Activated T-cell treated with anti-CD3 and anti-CD28 coated beads, Interleukin-2, amount 50 U/mL, for 24 hours (primary cell): ENCODE measurements around the gene ESRRA.

Experiments used
- DNase-seq: peaks from one replicate; pipeline ENCODE4 v3.0.0-alpha.2; 2020
- H3K27ac Mint-ChIP-seq: 2 replicates; pipeline ENCODE4 v1.8.0; 2020; ENCODE audit warnings: mild to moderate bottlenecking, mixed read lengths
- H3K27me3 Mint-ChIP-seq: 2 replicates; pipeline ENCODE4 v1.8.0; 2020; ENCODE audit warnings: mixed read lengths
- H3K36me3 Mint-ChIP-seq: 2 replicates; pipeline ENCODE4 v1.8.0; 2020; ENCODE audit warnings: low read depth, mixed read lengths
- H3K4me1 Mint-ChIP-seq: 2 replicates; pipeline ENCODE4 v1.8.0; 2020; ENCODE audit warnings: low read depth, mixed read lengths
- H3K4me3 Mint-ChIP-seq: 2 replicates; pipeline ENCODE4 v1.8.0; 2020; ENCODE audit warnings: mild to moderate bottlenecking, moderate library complexity, mixed read lengths
- H3K9me3 Mint-ChIP-seq: 2 replicates; pipeline ENCODE4 v1.8.0; 2020; ENCODE audit warnings: mixed read lengths

The ESRRA gene

GRCh38 chr11:64267207-64267945 lies 37.9 kb upstream of the ESRRA start:
- no peak overlapping the region for H3K4me3 Mint-ChIP-seq
- peaks cover 48% of the 10 kb centered on the region for H3K36me3 Mint-ChIP-seq
- H3K27ac Mint-ChIP-seq, result peak overlapping the region; percentile 99
- no peak for DNase-seq
- no peaks in the 10 kb centered on the region for H3K9me3 Mint-ChIP-seq
- H3K4me1 Mint-ChIP-seq, result peaks cover 22% of the 10 kb centered on the region
- H3K27me3 Mint-ChIP-seq, result no peaks in the 10 kb centered on the region

GRCh38 chr11:64268025-64268892 lies 37.1 kb upstream of the ESRRA start:
- Mint-ChIP-seq H3K4me3 (peak overlapping the region; percentile 98), H3K4me1 (peaks cover 25% of the 10 kb centered on the region), H3K27me3 (no peaks in the 10 kb centered on the region), H3K9me3 (no peaks in the 10 kb centered on the region), H3K27ac (peak overlapping the region; percentile 99), H3K36me3 (peaks cover 42% of the 10 kb centered on the region)
- no peak for DNase-seq

- DNase-seq, result peak; percentile 45
- Mint-ChIP-seq H3K9me3 (no peaks in the 10 kb centered on the region), H3K27me3 (no peaks in the 10 kb centered on the region), H3K4me3 (peak overlapping the region; percentile 98), H3K36me3 (peaks cover 42% of the 10 kb centered on the region), H3K4me1 (peaks cover 25% of the 10 kb centered on the region), H3K27ac (peak overlapping the region; percentile 99)
Observed at GRCh38 chr11:64268893-64269539, 36.3 kb upstream of the ESRRA start.

- peak overlapping the region; percentile 98 for H3K4me3 Mint-ChIP-seq
Observed at GRCh38 chr11:64269540-64270220, 35.6 kb upstream of the ESRRA start.

GRCh38 chr11:64275031-64275800 lies 30.1 kb upstream of the ESRRA start:
- no peaks in the 10 kb centered on the region for H3K27me3 Mint-ChIP-seq
- peaks cover 14% of the 10 kb centered on the region for H3K4me1 Mint-ChIP-seq
- no peaks in the 10 kb centered on the region for H3K9me3 Mint-ChIP-seq
- no peak overlapping the region for H3K4me3 Mint-ChIP-seq
- DNase-seq, result no peak
- H3K27ac Mint-ChIP-seq, result no peak overlapping the region
- H3K36me3 Mint-ChIP-seq, result peaks cover 43% of the 10 kb centered on the region

More at GRCh38 chr11:64269540-64270220, 35.6 kb upstream of the ESRRA start:
- H3K9me3 Mint-ChIP-seq, result no peaks in the 10 kb centered on the region
- H3K27me3 Mint-ChIP-seq, result no peaks in the 10 kb centered on the region
- peaks cover 39% of the 10 kb centered on the region for H3K36me3 Mint-ChIP-seq
- DNase-seq, result peak; percentile 99
- peak overlapping the region; percentile 99 for H3K27ac Mint-ChIP-seq
- H3K4me1 Mint-ChIP-seq, result peaks cover 25% of the 10 kb centered on the region

GRCh38 chr11:64275841-64276240 lies 29.5 kb upstream of the ESRRA start:
- Mint-ChIP-seq H3K4me3 (no peak overlapping the region), H3K27me3 (no peaks in the 10 kb centered on the region), H3K36me3 (peaks cover 39% of the 10 kb centered on the region), H3K9me3 (no peaks in the 10 kb centered on the region), H3K4me1 (peaks cover 14% of the 10 kb centered on the region), H3K27ac (peak overlapping the region; percentile 44)
- DNase-seq, result no peak

GRCh38 chr11:64276653-64277431 lies 28.5 kb upstream of the ESRRA start:
- DNase-seq, result no peak
- H3K4me3 Mint-ChIP-seq, result no peak overlapping the region

GRCh38 chr11:64278576-64279190 lies 26.6 kb upstream of the ESRRA start:
- DNase-seq, result no peak
- H3K4me3 Mint-ChIP-seq, result no peak overlapping the region
- no peaks in the 10 kb centered on the region for H3K9me3 Mint-ChIP-seq
- no peak overlapping the region for H3K27ac Mint-ChIP-seq
- H3K4me1 Mint-ChIP-seq, result peaks cover 11% of the 10 kb centered on the region
- H3K36me3 Mint-ChIP-seq, result peaks cover 47% of the 10 kb centered on the region
- no peaks in the 10 kb centered on the region for H3K27me3 Mint-ChIP-seq

More at GRCh38 chr11:64276653-64277431, 28.5 kb upstream of the ESRRA start:
- peaks cover 45% of the 10 kb centered on the region for H3K36me3 Mint-ChIP-seq
- no peaks in the 10 kb centered on the region for H3K27me3 Mint-ChIP-seq
- H3K4me1 Mint-ChIP-seq, result peaks cover 12% of the 10 kb centered on the region
- H3K27ac Mint-ChIP-seq, result no peak overlapping the region
- no peaks in the 10 kb centered on the region for H3K9me3 Mint-ChIP-seq

- Mint-ChIP-seq H3K27me3 (no peaks in the 10 kb centered on the region), H3K4me1 (peaks cover 25% of the 10 kb centered on the region), H3K36me3 (peaks cover 28% of the 10 kb centered on the region), H3K27ac (no peak overlapping the region), H3K9me3 (no peaks in the 10 kb centered on the region), H3K4me3 (no peak overlapping the region)
- no peak for DNase-seq
Observed at GRCh38 chr11:64281957-64282770, 23.2 kb upstream of the ESRRA start.

GRCh38 chr11:64283092-64283491 lies 22.2 kb upstream of the ESRRA start:
- Mint-ChIP-seq H3K4me3 (peak overlapping the region; percentile 84), H3K27ac (peak overlapping the region; percentile 97), H3K4me1 (peaks cover 25% of the 10 kb centered on the region), H3K9me3 (no peaks in the 10 kb centered on the region), H3K27me3 (no peaks in the 10 kb centered on the region), H3K36me3 (peaks cover 26% of the 10 kb centered on the region)
- no peak for DNase-seq

GRCh38 chr11:64284048-64284961 lies 21.0 kb upstream of the ESRRA start, which contains the start of gene BAD:
Gene BAD (minus strand): TSS chr11:64284665. CDS start chr11:64284368, 297 bp downstream.
- peak within 1 kb of the TSS; percentile 84 for H3K4me3 Mint-ChIP-seq
- peak within 1 kb of the TSS; percentile 98 for H3K27ac Mint-ChIP-seq
- H3K4me1 Mint-ChIP-seq, result peaks cover 20% of the 10 kb centered on the region
- no peaks in the 10 kb centered on the region for H3K27me3 Mint-ChIP-seq
- peaks cover 20% of the 10 kb centered on the region for H3K36me3 Mint-ChIP-seq
- H3K9me3 Mint-ChIP-seq, result no peaks in the 10 kb centered on the region
- peak; percentile 95 for DNase-seq
